DMS53 (cell line): Measurements from ENCODE around the gene BCAS3.
"Not testable (repeated sequence)": the region's sequence is repeated elsewhere in the genome, so short reads cannot be mapped to it uniquely, and the experiment has no call there.

Experiments
- DNase-seq: peaks from one replicate; lab custom pipeline; 2025; lab: John Stamatoyannopoulos, UW

Gene BCAS3

DNA sequence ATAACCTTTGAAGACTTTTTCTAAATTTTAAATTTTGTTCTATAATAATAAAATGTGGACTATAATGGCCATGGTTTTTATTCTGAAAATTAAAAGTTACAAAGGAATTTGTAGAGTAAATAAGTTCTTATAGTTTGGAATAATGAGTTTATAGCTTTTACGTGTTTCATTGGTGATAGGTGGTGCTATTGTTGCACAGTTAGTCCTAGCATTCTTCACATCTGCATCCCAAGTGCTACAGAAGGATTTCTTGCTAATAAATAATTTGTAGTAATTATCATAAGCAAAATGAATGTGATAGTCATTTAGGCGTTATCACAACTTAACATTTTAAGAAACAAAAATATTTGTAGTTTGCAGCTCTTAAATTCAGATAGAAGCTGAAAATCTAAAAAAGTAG is 67.9 kb downstream of the BCAS3 start:
- peak; percentile 2 for DNase-seq

GRCh38 chr17:60747069-60747808 is 69.6 kb downstream of the BCAS3 start:
- DNase-seq = no peak

- no peak for DNase-seq
These were observed 70.6 kb downstream of the BCAS3 start for GRCh38 chr17:60748204-60748603.

DNA sequence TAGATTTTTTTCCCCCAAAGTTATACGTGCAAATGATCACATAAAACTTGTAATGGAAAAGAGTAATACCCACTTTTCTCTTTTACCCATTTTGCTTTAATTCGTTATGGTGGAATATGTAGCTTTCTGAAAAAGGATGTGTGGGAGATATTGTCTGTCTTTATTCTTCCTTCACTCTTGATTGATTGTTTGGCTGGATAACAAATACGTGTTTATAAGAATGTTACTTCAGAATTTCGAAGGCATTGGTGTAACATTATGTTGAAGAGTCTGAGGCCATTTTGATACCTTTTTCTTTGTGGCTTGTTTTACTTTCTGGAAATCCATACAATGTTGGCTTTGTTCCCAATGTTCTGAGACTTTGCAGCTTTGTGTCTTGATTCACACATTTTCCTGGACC is 71.4 kb downstream of the BCAS3 start:
- DNase-seq = no peak

DNA sequence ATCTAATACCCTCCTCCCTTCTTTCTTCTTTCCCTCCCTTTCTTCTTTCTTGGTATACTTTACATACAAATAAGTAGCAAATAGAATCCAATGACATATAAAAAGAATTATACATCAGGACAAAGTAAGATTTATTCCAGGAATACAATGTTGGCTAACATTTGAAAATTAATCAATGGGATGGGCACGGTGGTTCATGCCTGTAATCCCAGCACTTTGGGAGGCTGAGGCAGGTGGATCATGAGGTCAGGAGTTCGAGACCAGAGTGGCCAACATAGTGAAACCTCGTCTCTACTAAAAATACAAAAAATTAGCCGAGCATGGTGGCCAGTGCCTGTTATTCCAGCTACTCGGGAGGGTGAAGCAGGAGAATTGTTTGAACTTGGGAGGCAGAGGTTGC is 72.1 kb downstream of the BCAS3 start:
- DNase-seq = no peak

DNA sequence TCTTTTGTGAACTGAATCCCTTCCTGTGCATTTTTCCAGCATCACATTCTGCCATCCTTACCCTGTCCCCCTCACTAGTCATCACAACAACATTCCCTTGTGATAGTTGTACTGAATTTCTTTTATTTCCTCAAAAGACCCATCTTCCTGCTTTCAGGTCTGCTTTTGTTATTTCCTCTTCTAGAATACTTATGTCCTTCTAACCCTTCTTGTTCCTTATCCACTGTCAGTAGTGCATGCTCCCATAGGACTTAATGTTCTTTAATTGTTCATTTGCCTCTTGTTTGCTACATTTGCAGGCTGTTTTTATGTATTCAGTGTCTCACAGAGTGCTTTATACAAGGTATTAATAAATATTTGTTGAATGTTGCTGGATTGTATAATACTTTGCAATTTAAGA is 73.0 kb downstream of the BCAS3 start:
- no peak for DNase-seq

DNA sequence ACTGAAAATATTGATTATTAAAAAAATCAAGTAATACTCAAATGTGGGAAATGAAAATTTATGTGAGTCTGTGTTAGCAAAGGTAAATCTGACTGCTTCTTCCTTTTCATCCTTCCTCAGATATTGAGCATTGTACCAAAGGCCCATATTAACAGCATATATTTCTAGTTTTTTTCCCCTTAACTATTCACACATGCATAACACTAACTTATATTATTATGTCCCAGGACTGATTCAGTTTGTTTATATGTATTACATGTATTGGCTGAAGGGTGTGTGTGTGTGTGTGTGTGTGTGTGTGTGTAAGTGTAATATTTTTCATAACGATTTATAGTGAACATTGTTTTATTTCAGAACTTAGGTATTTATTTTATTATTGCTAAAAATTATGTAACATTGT is 74.2 kb downstream of the BCAS3 start:
- DNase-seq = no peak

DNA sequence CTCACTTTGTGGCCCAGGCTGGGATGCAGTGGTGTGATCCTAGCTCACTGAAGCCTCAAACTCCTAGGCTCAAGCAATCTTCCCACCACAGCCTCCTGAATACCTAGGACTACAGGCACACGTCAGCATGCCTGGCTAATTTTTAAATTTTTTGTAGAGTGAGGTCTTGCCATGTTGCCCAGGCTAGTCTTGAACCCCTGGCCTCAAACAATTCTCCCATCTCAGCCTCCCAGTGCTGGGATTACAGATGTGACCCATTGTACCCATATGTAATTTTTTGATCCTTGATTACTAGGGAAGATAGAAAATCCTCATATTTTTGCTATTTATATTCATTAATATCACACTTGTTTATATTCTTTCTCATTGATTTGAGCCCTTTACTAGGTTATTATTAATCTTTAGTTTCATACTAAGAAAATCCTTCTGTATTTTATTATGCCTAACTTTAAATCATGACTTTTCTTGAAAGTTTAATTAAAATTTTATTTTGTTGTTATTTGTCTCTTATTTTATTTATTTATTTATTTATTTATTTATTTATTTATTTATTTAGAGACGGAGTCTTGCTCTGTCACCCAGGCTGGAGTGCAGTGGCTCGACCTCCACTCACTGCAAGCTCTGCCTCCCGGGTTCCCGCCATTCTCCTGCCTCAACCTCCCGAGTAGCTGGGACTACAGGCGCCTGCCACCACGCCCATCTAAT is 75.4 kb downstream of the BCAS3 start:
- DNase-seq = no peak

- no peak for DNase-seq
These were observed 76.5 kb downstream of the BCAS3 start for GRCh38 chr17:60754057-60754604.

DNA sequence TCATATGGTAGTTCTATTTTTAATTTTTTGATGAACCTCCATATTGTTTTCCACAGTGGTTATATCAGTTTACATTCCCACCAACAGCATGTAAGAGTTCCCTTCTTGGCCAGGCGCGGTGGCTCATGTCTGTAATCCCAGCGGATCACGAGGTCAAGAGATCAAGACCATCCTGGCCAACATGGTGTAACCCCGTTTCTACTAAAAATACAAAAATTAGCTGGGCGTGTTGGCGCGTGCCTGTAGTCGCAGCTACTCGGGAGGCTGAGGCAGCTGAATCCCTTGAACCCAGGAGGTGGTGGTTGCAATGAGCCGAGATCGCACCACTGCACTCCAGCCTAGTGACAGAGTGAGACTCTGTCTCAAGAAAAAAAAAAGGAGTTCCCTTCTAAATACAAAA is 79.1 kb downstream of the BCAS3 start:
- DNase-seq = not testable (repeated sequence)

DNA sequence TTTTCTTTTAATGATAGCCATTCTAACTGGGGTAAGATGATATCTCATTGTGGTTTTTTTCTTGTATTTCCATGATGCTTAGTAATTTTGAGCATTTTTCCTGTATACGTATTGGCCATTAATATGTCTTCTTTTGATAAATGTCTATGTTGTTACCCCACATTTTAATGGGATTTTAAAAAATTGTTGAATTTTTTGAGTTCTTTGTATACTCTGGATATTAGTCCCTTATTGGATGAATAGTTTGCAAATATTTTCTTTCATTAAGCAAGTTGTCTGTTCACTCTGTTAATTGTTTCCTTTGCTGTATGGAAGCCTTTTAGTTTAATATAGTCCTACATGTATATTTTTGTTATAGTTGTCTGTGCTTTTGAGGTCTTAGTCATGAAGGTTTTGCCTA is 79.8 kb downstream of the BCAS3 start:
- no peak for DNase-seq

DNA sequence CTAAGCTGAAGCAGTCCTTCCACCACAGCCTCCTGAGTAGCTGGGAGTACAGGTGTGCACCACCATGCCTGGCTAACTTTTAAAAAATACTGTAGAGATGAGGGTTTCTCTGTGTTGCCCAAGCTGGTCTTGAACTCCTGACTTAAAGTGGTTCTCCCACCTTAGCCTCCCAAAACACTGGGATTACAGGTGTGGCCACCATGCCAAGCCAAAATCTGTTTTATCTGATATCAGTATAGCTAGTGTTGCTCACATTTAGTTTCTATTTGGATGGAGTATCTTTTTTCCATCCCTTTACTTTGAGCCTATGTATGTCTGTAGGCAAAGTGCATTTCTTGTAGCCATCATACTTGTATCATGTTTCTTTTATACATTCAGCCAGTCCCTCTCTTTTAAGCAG is 82.1 kb downstream of the BCAS3 start:
- no peak for DNase-seq

- not testable (repeated sequence) for DNase-seq
These were observed 83.7 kb downstream of the BCAS3 start for GRCh38 chr17:60761301-60761700.

DNA sequence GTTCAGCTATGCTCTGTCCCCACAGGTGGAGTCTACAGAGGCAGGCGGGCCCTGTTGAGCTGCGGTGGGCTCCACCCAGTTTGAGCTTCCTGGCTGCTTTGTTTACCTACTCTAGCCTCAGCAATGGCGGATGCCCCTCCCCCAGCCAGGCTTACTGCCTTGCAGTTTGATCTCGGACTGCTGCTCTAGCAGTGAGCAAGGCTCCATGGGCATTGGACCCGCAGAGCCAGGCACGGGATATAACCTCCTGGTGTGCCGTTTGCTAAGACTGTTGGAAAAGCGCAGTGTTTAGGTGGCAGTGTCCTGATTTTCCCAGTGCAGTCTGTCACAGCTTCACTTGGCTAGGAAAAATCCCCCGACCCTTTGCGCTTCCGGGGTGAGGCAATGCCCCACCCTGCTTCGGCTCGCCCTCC is 89.1 kb downstream of the BCAS3 start:
- no peak for DNase-seq

- DNase-seq = no peak
These were observed 90.2 kb downstream of the BCAS3 start for GRCh38 chr17:60767744-60768308.

- DNase-seq = no peak
These were observed 91.7 kb downstream of the BCAS3 start for GRCh38 chr17:60769327-60769726.

- DNase-seq = no peak
These were observed 93.3 kb downstream of the BCAS3 start for GRCh38 chr17:60770946-60771422.

GRCh38 chr17:60771621-60772020 is 94.0 kb downstream of the BCAS3 start:
- not testable (repeated sequence) for DNase-seq

DNA sequence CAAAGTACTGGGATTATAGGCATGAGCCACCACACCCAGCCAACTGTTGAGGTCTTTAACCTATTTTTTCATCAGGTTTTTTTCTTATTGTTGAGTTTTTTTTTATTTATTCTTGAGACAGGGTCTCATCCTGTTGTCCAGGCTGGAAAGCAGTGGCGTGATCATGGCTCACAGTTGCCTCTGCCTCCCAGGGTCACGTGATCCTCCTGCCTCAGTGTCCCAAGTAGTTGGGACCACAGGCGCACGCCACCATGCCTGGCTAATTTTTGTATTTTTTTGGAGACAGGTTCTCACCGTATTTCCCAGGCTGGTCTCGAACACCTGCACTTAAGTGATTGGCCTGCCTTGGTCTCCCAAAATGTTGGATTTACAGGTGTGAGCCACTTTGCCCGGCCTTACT is 95.9 kb downstream of the BCAS3 start:
- DNase-seq = no peak

GRCh38 chr17:60781880-60782412 is 104.3 kb downstream of the BCAS3 start:
- DNase-seq = no peak

GRCh38 chr17:60782742-60783141 is 105.1 kb downstream of the BCAS3 start:
- DNase-seq = no peak

- DNase-seq = no peak
These were observed 112.6 kb downstream of the BCAS3 start for GRCh38 chr17:60790205-60790604.
